ENCODE data around the gene IHH. TPM values are rescaled to one million over a fixed set of nuclear protein-coding genes. Genes with fewer than 3 reads are reported as not detected.

The IHH gene
- total RNA-seq, 1 donor from 2014 or later: not detected

GRCh38 chr2:219045937-219046550 lies 14.7 kb downstream of the IHH start:
- FAIRE-seq: no peak
- H3K9me3 ChIP-seq (ENCODE audit: insufficient read depth, low read depth, low read length): no peaks in the 10 kb centered on the region
- H3K4me2 ChIP-seq (ENCODE audit: low read length): no peak overlapping the region
- H3K36me3 ChIP-seq (ENCODE audit: insufficient read depth, low read length): no peaks in the 10 kb centered on the region
- H3K27ac Mint-ChIP-seq (ENCODE audit: unreplicated experiment): no peak overlapping the region
- H3K27me3 ChIP-seq (ENCODE audit: insufficient read depth, low read length): peaks cover 46% of the 10 kb centered on the region
- H3K4me3 Mint-ChIP-seq (ENCODE audit: unreplicated experiment): no peak overlapping the region
- H3K4me3 ChIP-seq (ENCODE audit: insufficient read depth, low read depth, low read length): no peak overlapping the region
- no peaks in the 10 kb centered on the region for H3K36me3 Mint-ChIP-seq (ENCODE audit: low read depth, unreplicated experiment)
- H3K9ac ChIP-seq (ENCODE audit: low read length): no peak overlapping the region
- H2AFZ ChIP-seq (ENCODE audit: low read depth, low read length): no peak overlapping the region
- peaks cover 6% of the 10 kb centered on the region for H3K9me3 Mint-ChIP-seq (ENCODE audit: unreplicated experiment)
- H3K27ac ChIP-seq (ENCODE audit: low read depth, low read length): no peak overlapping the region
- no peak for TF ChIP-seq CTCF (IDR thresholded peaks at IDR 0.05; ENCODE audit: insufficient read depth, low read depth, low read length)
- TF ChIP-seq EZH2 (IDR thresholded peaks at IDR 0.05; ENCODE audit: insufficient read depth, low read length): no peak
- no peaks in the 10 kb centered on the region for H4K20me1 ChIP-seq (ENCODE audit: insufficient read depth, low read length)
- H3K4me1 ChIP-seq (ENCODE audit: insufficient read depth, low read length): no peaks in the 10 kb centered on the region
- peaks cover 81% of the 10 kb centered on the region for H3K27me3 Mint-ChIP-seq (ENCODE audit: low read depth, unreplicated experiment)
- no peaks in the 10 kb centered on the region for H3K79me2 ChIP-seq (ENCODE audit: insufficient read depth, low read length)
- DNase-seq (ENCODE audit: low read depth): peak; percentile 20
- no peaks in the 10 kb centered on the region for H3K4me1 Mint-ChIP-seq (ENCODE audit: low read depth, unreplicated experiment)

GRCh38 chr2:219042750-219043149 lies 18.0 kb downstream of the IHH start:
- no peak overlapping the region for H3K4me3 ChIP-seq (ENCODE audit: insufficient read depth, low read depth, low read length)
- H2AFZ ChIP-seq (ENCODE audit: low read depth, low read length): no peak overlapping the region
- DNase-seq (ENCODE audit: low read depth): no peak
- H3K9me3 Mint-ChIP-seq (ENCODE audit: unreplicated experiment): no peaks in the 10 kb centered on the region
- no peak for FAIRE-seq
- H3K9ac ChIP-seq (ENCODE audit: low read length): no peak overlapping the region
- no peaks in the 10 kb centered on the region for H3K4me1 Mint-ChIP-seq (ENCODE audit: low read depth, unreplicated experiment)
- H3K27me3 Mint-ChIP-seq (ENCODE audit: low read depth, unreplicated experiment): peaks cover 72% of the 10 kb centered on the region
- no peaks in the 10 kb centered on the region for H4K20me1 ChIP-seq (ENCODE audit: insufficient read depth, low read length)
- H3K4me1 ChIP-seq (ENCODE audit: insufficient read depth, low read length): no peaks in the 10 kb centered on the region
- H3K4me2 ChIP-seq (ENCODE audit: low read length): no peak overlapping the region
- H3K36me3 ChIP-seq (ENCODE audit: insufficient read depth, low read length): no peaks in the 10 kb centered on the region
- H3K36me3 Mint-ChIP-seq (ENCODE audit: low read depth, unreplicated experiment): no peaks in the 10 kb centered on the region
- TF ChIP-seq EZH2 (IDR thresholded peaks at IDR 0.05; ENCODE audit: insufficient read depth, low read length) (no peak), CTCF (IDR thresholded peaks at IDR 0.05; ENCODE audit: insufficient read depth, low read depth, low read length) (no peak)
- no peak overlapping the region for H3K27ac ChIP-seq (ENCODE audit: low read depth, low read length)
- no peak overlapping the region for H3K27ac Mint-ChIP-seq (ENCODE audit: unreplicated experiment)
- no peaks in the 10 kb centered on the region for H3K9me3 ChIP-seq (ENCODE audit: insufficient read depth, low read depth, low read length)
- H3K4me3 Mint-ChIP-seq (ENCODE audit: unreplicated experiment): no peak overlapping the region
- peaks cover 40% of the 10 kb centered on the region for H3K27me3 ChIP-seq (ENCODE audit: insufficient read depth, low read length)
- no peaks in the 10 kb centered on the region for H3K79me2 ChIP-seq (ENCODE audit: insufficient read depth, low read length)

DNA sequence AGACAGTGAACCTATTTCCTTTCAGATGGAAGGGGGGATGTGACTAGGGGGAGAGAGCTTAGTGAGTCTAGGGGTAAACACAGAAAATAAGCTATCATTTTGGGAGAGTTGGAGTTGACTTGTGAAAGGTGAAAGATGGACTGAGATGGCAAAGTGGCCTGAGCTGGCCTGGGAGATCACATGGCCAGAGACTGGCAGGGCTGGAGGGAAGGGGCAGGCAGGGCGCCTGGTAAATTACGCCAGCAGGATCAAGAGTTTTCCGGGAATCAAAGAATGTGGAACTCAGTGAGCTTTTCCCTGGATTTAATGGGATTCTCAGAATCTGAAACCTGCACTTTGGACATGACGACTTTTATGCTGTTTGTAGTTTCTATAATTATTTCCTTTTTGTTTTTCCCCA lies 18.6 kb downstream of the IHH start:
- no peaks in the 10 kb centered on the region for H3K9me3 ChIP-seq (ENCODE audit: insufficient read depth, low read depth, low read length)
- H3K4me2 ChIP-seq (ENCODE audit: low read length): no peak overlapping the region
- DNase-seq (ENCODE audit: low read depth): no peak
- Mint-ChIP-seq H3K27me3 (ENCODE audit: low read depth, unreplicated experiment) (peaks cover 72% of the 10 kb centered on the region), H3K27ac (ENCODE audit: unreplicated experiment) (no peak overlapping the region), H3K4me3 (ENCODE audit: unreplicated experiment) (no peak overlapping the region), H3K9me3 (ENCODE audit: unreplicated experiment) (no peaks in the 10 kb centered on the region), H3K4me1 (ENCODE audit: low read depth, unreplicated experiment) (no peaks in the 10 kb centered on the region), H3K36me3 (ENCODE audit: low read depth, unreplicated experiment) (no peaks in the 10 kb centered on the region)
- TF ChIP-seq CTCF (IDR thresholded peaks at IDR 0.05; ENCODE audit: insufficient read depth, low read depth, low read length): no peak
- no peak for TF ChIP-seq EZH2 (IDR thresholded peaks at IDR 0.05; ENCODE audit: insufficient read depth, low read length)
- no peak overlapping the region for H3K4me3 ChIP-seq (ENCODE audit: insufficient read depth, low read depth, low read length)
- H3K9ac ChIP-seq (ENCODE audit: low read length): no peak overlapping the region
- peaks cover 39% of the 10 kb centered on the region for H3K27me3 ChIP-seq (ENCODE audit: insufficient read depth, low read length)
- no peaks in the 10 kb centered on the region for H4K20me1 ChIP-seq (ENCODE audit: insufficient read depth, low read length)
- H3K79me2 ChIP-seq (ENCODE audit: insufficient read depth, low read length): no peaks in the 10 kb centered on the region
- H3K4me1 ChIP-seq (ENCODE audit: insufficient read depth, low read length): no peaks in the 10 kb centered on the region
- no peak for FAIRE-seq
- no peaks in the 10 kb centered on the region for H3K36me3 ChIP-seq (ENCODE audit: insufficient read depth, low read length)
- no peak overlapping the region for H2AFZ ChIP-seq (ENCODE audit: low read depth, low read length)
- no peak overlapping the region for H3K27ac ChIP-seq (ENCODE audit: low read depth, low read length)

All from astrocyte (in vitro differentiated cells and primary cell).